ENCODE results near the gene CDH12.

- TF ChIP-seq, protein P1, sequence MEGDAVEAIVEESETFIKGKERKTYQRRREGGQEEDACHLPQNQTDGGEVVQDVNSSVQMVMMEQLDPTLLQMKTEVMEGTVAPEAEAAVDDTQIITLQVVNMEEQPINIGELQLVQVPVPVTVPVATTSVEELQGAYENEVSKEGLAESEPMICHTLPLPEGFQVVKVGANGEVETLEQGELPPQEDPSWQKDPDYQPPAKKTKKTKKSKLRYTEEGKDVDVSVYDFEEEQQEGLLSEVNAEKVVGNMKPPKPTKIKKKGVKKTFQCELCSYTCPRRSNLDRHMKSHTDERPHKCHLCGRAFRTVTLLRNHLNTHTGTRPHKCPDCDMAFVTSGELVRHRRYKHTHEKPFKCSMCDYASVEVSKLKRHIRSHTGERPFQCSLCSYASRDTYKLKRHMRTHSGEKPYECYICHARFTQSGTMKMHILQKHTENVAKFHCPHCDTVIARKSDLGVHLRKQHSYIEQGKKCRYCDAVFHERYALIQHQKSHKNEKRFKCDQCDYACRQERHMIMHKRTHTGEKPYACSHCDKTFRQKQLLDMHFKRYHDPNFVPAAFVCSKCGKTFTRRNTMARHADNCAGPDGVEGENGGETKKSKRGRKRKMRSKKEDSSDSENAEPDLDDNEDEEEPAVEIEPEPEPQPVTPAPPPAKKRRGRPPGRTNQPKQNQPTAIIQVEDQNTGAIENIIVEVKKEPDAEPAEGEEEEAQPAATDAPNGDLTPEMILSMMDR (IDR thresholded peaks at IDR 0.05) = no peak
- TF ChIP-seq POLR2A (IDR thresholded peaks at IDR 0.05) (no peak), EP300 (IDR thresholded peaks at IDR 0.05) (no peak)
Measured at GRCh38 chr5:22615964-22616363, 237.2 kb downstream of the CDH12 start.

All from ovary (tissue), 3 donors.